Psoas muscle (tissue), 8 donors: ENCODE data around the gene LMTK2. TPM values are rescaled to one million over a fixed set of nuclear protein-coding genes. Genes with fewer than 3 reads are reported as not detected.
A peak's percentile ranks its signal among the peaks of the same experiment; 100 is the strongest.

Experiments used
- ATAC-seq, 4 donors: fragments of 200-7000 bp; cut with Tn5 transposase; one replicate each; pipeline ENCODE4 v1.9.1; 2020; ENCODE audit warnings: moderate library complexity in 3 of 4, mild to moderate bottlenecking in 2 of 4
- DNase-seq, 2 donors: peaks; one replicate each; pipeline ENCODE4 v3.0.0-alpha.2; 2020
- H3K27ac ChIP-seq: fragments of 200-600 bp; one replicate; pipeline ENCODE4 v1.8.0; 2022
- H3K27me3 ChIP-seq, 3 donors: fragments of 200-600 bp in 1 of 3; one replicate each; pipeline versions ENCODE4 v1.6.1 to v1.8.0; 2013 to 2022; ENCODE audit warnings: low read length in 2 of 3, mild to moderate bottlenecking in 2 of 3, moderate library complexity in 1 of 3; ENCODE audit not compliant: insufficient read depth in 3 of 3
- H3K36me3 ChIP-seq, 2 donors: fragments of 200-600 bp in 1 of 2; one replicate each; pipeline versions ENCODE4 v1.6.1 to v1.8.0; 2013 to 2022; ENCODE audit warnings: low read depth in 1 of 2, mild to moderate bottlenecking in 1 of 2, moderate library complexity in 1 of 2; ENCODE audit not compliant: insufficient read depth in 1 of 2
- H3K4me1 ChIP-seq: fragments of 200-600 bp; one replicate; pipeline ENCODE4 v1.8.0; 2022
- H3K4me3 ChIP-seq: fragments of 200-600 bp; one replicate; pipeline ENCODE4 v1.8.0; 2022; ENCODE audit warnings: mild to moderate bottlenecking
- H3K9me3 ChIP-seq: fragments of 200-600 bp; one replicate; pipeline ENCODE4 v1.8.0; 2022
- CTCF ChIP-seq: fragments of 200-600 bp; IDR thresholded peaks from one replicate; pipeline ENCODE4 v1.8.0; 2022; ENCODE audit warnings: antibody characterized with exemption
- WGBS, 3 donors: extraction: QIAGEN DNeasy Blood & Tissue Kit; methylation state at CpG; one replicate each; pipeline versions ENCODE4 v1.1.6 to v1.1.7; 2013; 5-methylcytosine and 5-hydroxymethylcytosine counted together
- intact Hi-C, 2 donors: fragments of 100-400 bp; cut with DNase I; formaldehyde crosslinking; loops; one replicate each; pipeline versions ENCODE4 v1.11.0 to v1.14.2; 2022
- polyA plus RNA-seq, 3 donors: library from polyadenylated mRNA; stranded (reverse); fragments of 200-250 nt; gene quantifications; one replicate each; pipeline ENCODE4 v1.2.3, GENCODE V29; 2013
- total RNA-seq, 4 donors: library from RNA; stranded (reverse); fragmentation: NEBNext Ultra II Directional in 2 of 4; extraction: Animal tissue kit (Norgen Biotek cat#: 25700) in 2 of 4; gene quantifications; one replicate each; pipeline versions ENCODE4 v1.2.1 to v1.2.4, GENCODE V29; 2021 to 2023
- donor health status: healthy with polysubstance abuse.
- donor health status: DM: no; HTN: no; CAD: no; lungs with moderate emphysema.
- donor health status: Bipolar disorder and iron deficiency.
- donor health status: healthy.
- donor health status: DM: yes; HTN: yes; CAD: no.
- donor health status: DM: no; HTN: no; CAD: no.
- donor health status: DM: no; HTN: no; CAD: no.
- donor health status: DM: yes; HTN: yes; CAD: no.

LMTK2 gene
- total and polyA plus RNA-seq, 7 donors: 3.6 to 25.0 (median 13.5) TPM

DNA sequence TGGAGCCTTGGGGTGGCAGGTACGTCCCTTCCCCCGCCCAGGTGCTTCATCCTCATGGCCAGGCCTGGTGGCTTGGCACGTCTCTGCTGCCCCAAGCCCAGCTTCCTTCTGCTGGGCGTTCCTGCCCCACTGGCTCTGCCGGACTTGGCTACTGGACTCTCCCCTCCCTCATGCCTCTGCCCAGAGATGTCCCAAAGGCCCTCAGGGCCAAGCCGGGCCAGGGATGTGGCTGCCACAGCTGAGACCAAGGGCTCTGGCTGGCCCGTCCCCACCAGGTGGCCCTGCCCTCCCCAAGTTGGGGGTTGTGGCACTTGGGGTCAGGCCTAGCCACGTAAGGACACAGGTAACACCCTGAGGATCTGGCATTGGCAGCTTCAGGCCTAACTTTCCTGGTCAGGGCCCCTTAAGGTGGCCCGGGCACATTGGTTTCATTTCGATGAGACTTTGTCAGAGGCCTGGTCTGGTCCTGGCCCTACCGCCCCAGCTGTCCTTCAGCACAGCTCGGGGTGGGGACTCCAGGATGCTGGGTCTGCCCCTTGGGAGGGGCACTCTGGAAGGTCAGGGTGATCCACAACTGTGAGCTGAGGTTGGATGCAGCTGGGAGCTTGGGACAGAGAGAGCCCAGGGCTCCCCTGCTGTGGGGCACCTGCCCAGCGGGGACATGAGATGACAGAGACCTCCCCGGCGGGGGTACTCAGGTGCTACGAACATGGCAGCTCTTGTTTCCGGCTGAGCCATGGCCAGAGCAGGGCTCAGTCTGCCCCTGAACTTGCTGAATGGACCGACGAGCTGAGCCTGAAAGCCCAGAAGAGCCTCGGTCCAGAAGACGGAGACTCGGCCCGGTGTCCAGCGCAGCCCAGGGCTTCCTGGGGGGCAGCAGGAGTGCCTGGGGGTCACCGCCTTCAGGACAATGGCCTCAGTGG lies 107.5 kb downstream of the LMTK2 start:
- intact Hi-C loops: no loop called here
- Histone ChIP-seq H3K36me3 (peaks cover 0 to 10% of the 10 kb centered on the region in 2 donors), H3K27me3 (peaks cover 0 to 4% (median 4%) of the 10 kb centered on the region in 3 donors), H3K4me3 (no peak overlapping the region), H3K27ac (no peak overlapping the region), H3K4me1 (no peaks in the 10 kb centered on the region), H3K9me3 (no peaks in the 10 kb centered on the region)
- 67 to 72% (median 67%) methylated on average over 25 of the region's 25 CpGs for WGBS, 3 donors
- ATAC-seq: peak in 2 of 4 donors; percentile 20 to 34
- peak in 1 of 2 donors; percentile 44 for DNase-seq
- TF ChIP-seq CTCF: no peak

DNA sequence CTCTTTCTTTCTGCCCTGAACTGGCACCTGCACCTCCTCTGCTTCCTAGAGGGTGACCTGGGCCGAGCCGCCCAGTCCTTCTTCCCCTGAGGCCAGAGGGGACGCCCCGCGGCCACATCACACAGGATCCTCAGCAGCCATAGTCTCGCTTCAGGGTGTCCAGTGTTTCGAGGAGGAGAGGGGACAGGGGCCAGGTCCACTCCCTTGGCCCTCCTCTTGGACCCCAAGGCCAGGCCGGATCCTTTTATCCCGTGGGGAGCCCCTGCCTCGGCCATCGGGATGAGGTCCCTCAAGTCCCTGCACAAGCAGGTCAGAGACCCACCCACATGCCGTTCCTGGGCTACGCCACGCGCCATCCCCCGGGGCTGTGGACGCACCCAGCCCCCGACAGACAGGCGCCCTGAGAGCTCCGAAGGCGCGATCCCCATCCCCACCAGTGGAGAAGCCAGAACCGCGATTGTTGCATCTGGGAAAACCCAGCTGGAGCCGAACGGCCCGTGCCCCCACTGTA lies 108.2 kb downstream of the LMTK2 start:
- Histone ChIP-seq H3K9me3 (no peaks in the 10 kb centered on the region), H3K36me3 (peaks cover 0 to 14% of the 10 kb centered on the region in 2 donors), H3K4me1 (no peaks in the 10 kb centered on the region), H3K4me3 (no peak overlapping the region), H3K27me3 (peaks cover 0 to 4% (median 4%) of the 10 kb centered on the region in 3 donors), H3K27ac (no peak overlapping the region)
- intact Hi-C loops: no loop called here
- DNase-seq (peak in 1 of 2 donors; percentile 19), ATAC-seq (no peak)
- no peak for TF ChIP-seq CTCF
- WGBS, 3 donors: 89 to 92% (median 91%) methylated on average over 27 of the region's 27 CpGs

GRCh38 chr7:98215561-98216495 lies 109.2 kb downstream of the LMTK2 start:
- Histone ChIP-seq H3K27me3 (peaks cover 0 to 4% (median 3%) of the 10 kb centered on the region in 3 donors), H3K9me3 (no peaks in the 10 kb centered on the region), H3K36me3 (peaks cover 0 to 20% of the 10 kb centered on the region in 2 donors), H3K27ac (no peak overlapping the region), H3K4me1 (no peaks in the 10 kb centered on the region), H3K4me3 (no peak overlapping the region)
- TF ChIP-seq CTCF: no peak
- intact Hi-C loops: no loop called here
- WGBS, 3 donors: 88 to 92% (median 90%) methylated on average over 32 of the region's 32 CpGs
- DNase-seq: peak in 1 of 2 donors; percentile 43
- no peak for ATAC-seq

GRCh38 chr7:98216941-98217622 lies 110.4 kb downstream of the LMTK2 start:
- peak in 1 of 2 donors; percentile 27 for DNase-seq
- 87 to 91% (median 88%) methylated on average over 20 to 24 of the region's 24 CpGs for WGBS, 3 donors
- no peak for TF ChIP-seq CTCF
- Histone ChIP-seq H3K4me1 (no peaks in the 10 kb centered on the region), H3K9me3 (no peaks in the 10 kb centered on the region), H3K27me3 (no peaks in the 10 kb centered on the region), H3K27ac (no peak overlapping the region), H3K36me3 (peaks cover 0 to 32% of the 10 kb centered on the region in 2 donors), H3K4me3 (no peak overlapping the region)
- intact Hi-C loops: no loop called here
- ATAC-seq: no peak
